NCI-H1436 (cell line): Measurements from ENCODE around the gene SH2D1B.
"Not testable (repeated sequence)": the region's sequence is repeated elsewhere in the genome, so short reads cannot be mapped to it uniquely, and the experiment has no call there.

Experiments used
- DNase-seq: peaks from one replicate; lab custom pipeline; 2025; lab: John Stamatoyannopoulos, UW

SH2D1B gene

GRCh38 chr1:162412002-162412401 lies at the start of gene SH2D1B:
Gene SH2D1B (minus strand): TSS chr1:162412136. CDS start chr1:162412016, 120 bp downstream.
- DNase-seq, result no peak

GRCh38 chr1:162458236-162458635 lies 46.3 kb upstream of the SH2D1B start:
- DNase-seq, result no peak

DNA sequence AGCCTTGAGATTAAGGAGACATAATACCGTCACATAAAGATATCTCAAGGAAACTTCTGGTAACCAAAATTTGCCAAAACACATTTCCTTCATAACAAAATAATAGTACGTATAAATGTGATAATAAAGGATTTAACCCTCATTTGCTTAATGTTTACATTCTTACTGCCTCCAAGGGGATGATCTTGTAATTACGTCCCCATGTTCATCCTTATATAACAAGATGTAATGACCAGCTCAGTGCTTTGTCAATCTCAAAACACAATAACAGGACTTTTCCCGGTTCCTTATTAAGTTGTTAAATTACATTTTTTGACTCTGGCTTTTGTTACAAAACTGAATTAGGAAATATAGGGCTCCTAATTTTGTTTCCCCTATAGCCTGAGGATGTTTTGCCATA lies 44.4 kb upstream of the SH2D1B start:
- no peak for DNase-seq

DNA sequence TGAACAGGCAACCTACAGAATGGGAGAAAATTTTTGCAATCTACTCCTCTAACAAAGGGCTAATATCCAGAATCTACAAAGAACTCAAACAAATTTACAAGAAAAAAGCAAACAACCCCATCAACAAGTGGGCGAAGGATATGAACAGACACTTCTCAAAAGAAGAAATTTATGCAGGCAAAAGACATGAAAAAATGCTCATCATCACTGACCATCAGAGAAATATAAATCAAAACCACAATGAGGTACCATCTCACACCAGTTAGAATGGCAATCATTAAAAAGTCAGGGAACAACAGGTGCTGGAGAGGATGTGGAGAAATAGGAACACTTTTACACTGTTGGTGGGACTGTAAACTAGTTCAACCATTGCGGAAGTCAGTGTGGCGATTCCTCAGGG lies 42.4 kb upstream of the SH2D1B start:
- not testable (repeated sequence) for DNase-seq

DNA sequence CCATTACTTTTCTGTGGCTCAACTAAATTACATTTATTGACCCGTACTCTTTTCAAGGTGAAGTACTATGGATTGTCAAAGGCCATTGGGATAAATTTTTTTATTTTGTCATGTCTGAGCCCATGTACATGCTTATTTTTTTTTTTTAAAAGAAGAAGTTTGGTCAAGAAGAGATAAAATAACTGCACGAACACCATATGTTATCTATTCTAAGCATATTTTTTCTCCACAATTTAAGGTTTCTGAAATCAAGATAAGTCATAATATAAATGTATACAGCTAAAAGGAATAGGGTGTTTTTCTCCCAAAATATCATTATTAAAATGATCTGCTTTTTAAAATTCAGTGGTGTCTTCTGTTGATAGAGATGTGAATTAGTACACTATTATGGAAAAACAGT lies 35.0 kb upstream of the SH2D1B start:
- no peak for DNase-seq

DNA sequence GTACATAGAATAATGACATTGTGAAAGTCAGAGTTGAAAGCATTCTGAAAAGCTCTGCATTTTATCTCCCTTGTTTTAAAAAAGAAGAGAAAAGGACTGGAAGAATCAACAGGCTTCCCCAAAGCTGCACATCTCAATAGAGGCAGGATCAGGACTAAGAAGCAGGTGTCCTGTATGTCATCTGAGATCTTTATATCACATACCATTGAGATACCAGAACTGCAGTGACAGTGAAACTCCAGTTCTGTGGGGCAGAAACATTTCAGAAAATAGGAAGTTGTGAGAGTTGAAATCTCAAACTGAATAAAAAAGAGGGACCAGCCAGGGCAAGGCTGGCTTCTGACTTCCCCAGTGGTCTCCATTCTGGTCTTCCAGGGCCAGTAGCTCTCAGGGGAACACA lies 33.0 kb upstream of the SH2D1B start:
- DNase-seq, result no peak

GRCh38 chr1:162432977-162433713 lies 21.2 kb upstream of the SH2D1B start:
- DNase-seq, result not testable (repeated sequence)

DNA sequence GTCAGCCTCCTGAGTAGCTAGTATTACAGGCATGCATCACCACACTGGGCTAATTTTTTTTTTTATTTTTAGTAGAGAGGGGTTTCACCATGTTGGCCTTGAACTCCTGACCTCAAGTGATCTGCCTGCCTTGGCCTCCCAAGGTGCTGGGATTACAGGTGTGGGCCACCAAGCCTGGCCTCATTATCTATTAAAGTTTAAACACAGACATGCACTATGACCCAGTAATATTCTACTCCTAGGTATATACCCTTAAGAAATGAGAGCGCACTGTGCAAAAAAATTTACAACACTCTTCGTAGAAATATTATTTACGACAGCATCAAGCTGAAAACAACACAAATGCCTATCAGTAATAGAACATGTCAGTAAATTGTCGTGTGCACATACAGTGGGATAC lies 18.6 kb upstream of the SH2D1B start:
- DNase-seq, result no peak

GRCh38 chr1:162422662-162423375 lies 10.9 kb upstream of the SH2D1B start:
- DNase-seq, result no peak

GRCh38 chr1:162421258-162422164 lies 9.6 kb upstream of the SH2D1B start:
- no peak for DNase-seq

DNA sequence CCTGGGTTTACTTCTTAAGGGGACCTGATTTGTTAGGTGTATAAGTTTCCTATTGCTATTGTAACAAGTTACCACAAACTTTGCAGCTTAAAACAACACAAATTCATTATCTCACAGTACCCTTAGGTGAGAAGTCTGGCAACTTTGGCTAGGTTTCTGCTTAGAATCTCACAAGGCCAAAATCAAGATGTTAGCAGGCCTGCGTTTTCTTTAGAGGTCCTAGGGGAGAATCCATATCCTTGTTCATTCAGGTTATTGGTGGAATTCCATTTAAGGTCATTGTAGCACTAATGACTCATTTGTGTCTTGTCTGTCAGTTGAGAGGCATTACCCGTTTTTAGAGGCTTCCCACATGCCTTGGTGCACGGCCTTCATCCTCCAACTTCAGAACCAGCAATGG lies 8.2 kb upstream of the SH2D1B start:
- no peak for DNase-seq

- DNase-seq, result not testable (repeated sequence)
These were observed 7.6 kb upstream of the SH2D1B start for GRCh38 chr1:162419450-162419931.

DNA sequence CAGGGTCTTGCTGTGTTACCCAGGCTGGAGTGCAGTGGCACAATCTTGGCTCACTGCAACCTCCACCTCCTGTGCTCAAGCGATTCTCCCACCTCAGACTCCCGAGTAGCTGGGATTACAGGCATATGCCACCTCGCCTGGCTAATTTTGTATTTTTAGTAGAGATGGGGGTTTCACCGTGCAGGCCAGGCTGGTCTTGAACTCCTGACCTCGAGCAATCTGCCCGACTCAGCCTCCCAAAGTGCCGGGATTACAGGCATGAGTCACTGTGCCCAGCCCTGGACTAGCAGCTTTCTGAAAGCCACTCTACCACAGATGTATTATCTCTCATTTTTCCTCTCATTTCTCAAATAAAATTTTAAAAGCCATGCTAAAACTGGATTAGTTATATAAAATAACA lies 6.6 kb upstream of the SH2D1B start:
- DNase-seq, result not testable (repeated sequence)

DNA sequence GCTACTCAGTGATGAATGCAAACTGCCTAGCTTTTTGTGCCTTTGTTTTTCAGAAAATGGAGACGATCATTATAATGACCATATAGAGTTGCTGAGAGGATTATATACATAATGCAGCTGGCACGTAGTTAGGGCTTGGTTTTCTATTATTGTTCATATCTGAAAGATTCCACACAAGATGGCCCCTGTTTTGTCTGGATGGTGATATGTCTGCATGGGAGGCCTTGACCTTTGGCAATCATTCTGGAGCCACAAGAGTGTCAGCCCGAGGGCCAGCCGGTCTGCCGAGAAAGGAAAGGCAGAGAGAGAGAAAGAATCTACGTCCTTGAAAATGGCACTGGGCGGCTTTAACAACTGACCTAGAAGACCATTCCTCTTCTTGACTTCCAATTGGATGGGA lies 5.7 kb upstream of the SH2D1B start:
- no peak for DNase-seq

- no peak for DNase-seq
These were observed 5.0 kb upstream of the SH2D1B start for GRCh38 chr1:162416909-162417308.

GRCh38 chr1:162416215-162416614 lies 4.3 kb upstream of the SH2D1B start:
- DNase-seq, result no peak

DNA sequence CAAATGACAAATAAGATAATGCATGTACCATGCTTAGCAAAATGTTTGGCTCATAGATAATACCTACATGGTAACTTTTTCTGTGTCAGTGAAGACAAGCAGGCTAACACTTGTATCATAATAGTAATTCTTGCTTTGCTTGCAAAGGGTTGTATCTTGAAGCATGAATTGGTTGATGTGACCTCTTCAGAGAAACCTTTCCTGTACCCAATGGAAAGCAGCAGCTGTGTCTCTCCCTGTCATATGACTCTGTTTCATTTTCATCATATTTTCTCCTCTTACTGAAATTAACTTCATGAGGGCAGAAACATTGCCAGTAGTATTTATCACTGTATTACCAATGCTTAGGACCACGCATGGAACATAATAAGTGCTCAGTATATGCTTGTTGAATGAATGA lies 4.4 kb downstream of the SH2D1B start:
- DNase-seq, result no peak

DNA sequence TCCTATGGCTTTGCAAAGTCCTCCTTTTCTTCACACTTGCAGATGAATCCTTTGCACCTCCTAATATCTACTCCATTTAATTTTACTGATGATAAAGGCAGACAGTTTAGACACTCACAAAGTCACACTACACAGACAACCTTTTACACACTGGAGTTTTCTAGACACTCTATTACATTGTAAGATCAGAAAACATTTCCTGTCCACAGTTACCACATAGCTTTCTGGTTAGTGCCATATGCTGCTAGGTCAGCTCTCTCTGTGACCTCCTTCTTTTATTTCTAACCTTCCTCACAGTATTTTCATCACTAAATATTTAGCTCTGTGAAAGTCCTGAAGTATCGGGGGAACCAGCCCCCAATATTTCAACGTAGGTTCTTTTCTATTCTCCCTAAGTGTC lies 5.1 kb downstream of the SH2D1B start:
- DNase-seq, result no peak

GRCh38 chr1:162405800-162406199 lies 6.1 kb downstream of the SH2D1B start:
- DNase-seq, result no peak

DNA sequence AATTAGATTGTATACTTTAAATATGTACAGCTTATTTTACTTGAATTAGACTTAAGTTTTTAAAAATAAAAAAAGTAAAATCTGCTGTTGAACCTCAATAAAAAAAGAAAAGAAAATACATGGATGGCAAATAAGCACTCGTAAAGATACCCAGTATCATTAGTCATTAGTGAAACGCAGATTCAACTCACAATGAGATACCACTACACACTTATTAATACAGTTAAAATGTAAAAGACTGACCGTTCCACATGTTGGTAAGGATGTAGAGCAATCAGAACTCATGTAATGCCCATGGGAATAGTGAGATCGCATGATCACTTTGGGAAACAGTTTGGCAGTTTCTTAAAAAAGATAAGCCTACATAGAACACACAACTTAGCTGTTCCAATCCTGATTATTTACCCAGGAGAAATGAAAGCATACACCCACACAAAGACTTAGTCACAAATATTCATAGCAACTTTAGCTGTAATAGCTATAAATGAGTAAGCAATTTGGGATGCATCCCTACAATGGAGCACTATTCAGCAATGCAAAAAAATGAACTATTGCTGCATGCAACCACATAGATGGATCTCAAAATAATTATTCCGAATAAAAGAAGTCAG lies 7.3 kb downstream of the SH2D1B start:
- no peak for DNase-seq

DNA sequence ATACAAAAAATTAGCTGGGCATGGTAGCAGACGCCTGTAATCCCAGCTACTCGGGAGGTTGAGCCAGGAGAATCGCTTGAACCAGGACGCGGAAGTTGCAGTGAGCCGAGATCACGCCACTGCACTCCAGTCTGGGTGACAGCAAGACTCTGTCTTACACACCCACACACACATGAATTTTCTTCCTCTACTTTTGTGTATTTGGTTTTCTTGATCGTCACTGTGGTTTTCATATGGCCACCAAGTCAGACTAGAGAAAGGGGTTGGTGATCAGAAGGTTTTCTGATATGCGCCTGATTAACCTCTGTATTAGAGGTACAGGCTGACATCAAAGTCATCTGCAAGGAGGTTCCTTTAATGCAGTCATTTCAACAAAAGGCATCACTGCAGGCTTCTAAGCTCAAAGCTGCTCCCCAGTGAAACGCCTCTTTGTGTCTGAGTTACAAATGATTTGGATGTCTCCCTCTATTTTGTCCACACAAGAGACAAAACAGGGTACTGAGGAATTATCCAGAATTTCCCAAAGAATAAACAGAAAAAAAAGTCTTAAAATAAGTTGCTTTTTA lies 11.1 kb downstream of the SH2D1B start:
- DNase-seq, result no peak
